Endothelial cell of umbilical vein (primary cell): ENCODE results near the gene TSBP1. TPM values are rescaled to one million over a fixed set of nuclear protein-coding genes. Genes with fewer than 3 reads are reported as not detected.

Source experiments
- BruUV-seq: library from RNA; stranded (reverse); fragments of 400-500 nt; replicated peaks from 2 replicates; lab custom pipeline; 2021; lab: Mats Ljungman, UMichigan
- CTCF ChIA-PET: fragments of 300-600, 350-600 bp; sonication (Branson Sonifier 250); formaldehyde crosslinking; loops from one replicate; lab custom pipeline; 2021; ENCODE audit warnings: antibody characterized with exemption, inconsistent platforms; lab: Charles Lee
- POLR2A ChIA-PET: fragments of 300-600, 350-600 bp; sonication (Branson Sonifier 250); formaldehyde crosslinking; loops from one replicate; lab custom pipeline; 2021; ENCODE audit warnings: antibody characterized with exemption, inconsistent platforms; lab: Charles Lee
- DNase-seq: peaks from one replicate; pipeline ENCODE4 v3.0.0-alpha.2; 2011; ENCODE audit warnings: low read depth, low spot score
- FAIRE-seq: peaks from 2 replicates; lab custom pipeline; 2011; peaks lifted over from hg19 to GRCh38; lab: Jason Lieb, UNC
- H2AFZ ChIP-seq: 2 replicates; pipeline ENCODE4 v1.6.0; 2012; ENCODE audit warnings: low read depth, low read length, control low read depth, inconsistent platforms
- H3K27ac ChIP-seq: 2 replicates; pipeline ENCODE4 v1.5.1; 2011; ENCODE audit warnings: low read depth, mild to moderate bottlenecking, control low read depth, low read length, moderate library complexity; ENCODE audit not compliant: insufficient read depth
- H3K27me3 ChIP-seq, 2 experiments: 2 replicates each; pipeline versions ENCODE4 v1.6.0 to v1.6.1; 2011; ENCODE audit warnings: low read length in 2 of 2, mixed read lengths in 1 of 2; ENCODE audit not compliant: control insufficient read depth in 2 of 2, insufficient read depth in 2 of 2
- H3K36me3 ChIP-seq, 2 experiments: 2 replicates in 1 of 2; 3 replicates in 1 of 2; pipeline ENCODE4 v1.5.1; 2011; ENCODE audit warnings: low read length in 2 of 2, mild to moderate bottlenecking in 1 of 2, moderate library complexity in 1 of 2; ENCODE audit not compliant: control insufficient read depth in 2 of 2, insufficient read depth in 2 of 2; ENCODE audit errors: extremely low read depth in 1 of 2
- H3K4me1 ChIP-seq: 3 replicates; pipeline ENCODE4 v1.5.1; 2011; ENCODE audit warnings: mild to moderate bottlenecking, low read length; ENCODE audit not compliant: control insufficient read depth, insufficient read depth; ENCODE audit errors: extremely low read depth
- H3K4me2 ChIP-seq: 2 replicates; pipeline ENCODE4 v1.6.1; 2011; ENCODE audit warnings: low read length, control low read depth, mixed read lengths; ENCODE audit not compliant: insufficient read depth
- H3K4me3 ChIP-seq, 3 experiments: fragments of 200-600 bp in 1 of 3; sonication (generic), shearing (Covaris generic) in 1 of 3; replicated peaks in 1 of 3; 2 replicates each; pipeline ENCODE4 v1.5.1; 2011 to 2016; ENCODE audit warnings: control low read depth in 3 of 3, low read length in 3 of 3, mild to moderate bottlenecking in 2 of 3, inconsistent platforms in 1 of 3, low read depth in 1 of 3, moderate library complexity in 1 of 3; ENCODE audit not compliant: insufficient read depth in 1 of 3
- H3K79me2 ChIP-seq: 2 replicates; pipeline ENCODE4 v1.6.0; 2012; ENCODE audit warnings: low read length, inconsistent platforms; ENCODE audit not compliant: control insufficient read depth, insufficient read depth
- H3K9ac ChIP-seq: replicated peaks from 2 replicates; pipeline ENCODE3; 2011; ENCODE audit warnings: low read length, control low read depth; ENCODE audit not compliant: insufficient read depth; ENCODE audit errors: extremely low read depth
- H3K9me1 ChIP-seq: replicated peaks from 3 replicates; pipeline ENCODE4 v1.6.0; 2011; ENCODE audit warnings: mild to moderate bottlenecking, low read length; ENCODE audit not compliant: control insufficient read depth, insufficient read depth; ENCODE audit errors: extremely low read depth
- H3K9me3 ChIP-seq: replicated peaks from 2 replicates; pipeline ENCODE4 v1.5.1; 2012; ENCODE audit warnings: low read length, inconsistent platforms; ENCODE audit not compliant: control insufficient read depth, insufficient read depth
- H4K20me1 ChIP-seq: replicated peaks from 2 replicates; pipeline ENCODE3; 2011; ENCODE audit warnings: mild to moderate bottlenecking, low read length; ENCODE audit not compliant: control insufficient read depth, insufficient read depth; ENCODE audit errors: extremely low read depth
- CTCF ChIP-seq, 2 donors: IDR thresholded peaks; 1 replicate in 1 of 2; 2 replicates in 1 of 2; pipeline ENCODE4 v1.5.1; 2011; ENCODE audit warnings: low read length in 2 of 2, mild to moderate bottlenecking in 2 of 2, moderate library complexity in 2 of 2, control low read depth in 1 of 2, inconsistent platforms in 1 of 2, low read depth in 1 of 2; ENCODE audit not compliant: insufficient read depth in 1 of 2; ENCODE audit errors: extremely low read depth in 1 of 2
- EZH2 ChIP-seq: IDR thresholded peaks from 2 replicates; pipeline ENCODE4 v1.6.1; 2012; ENCODE audit warnings: borderline replicate concordance, low read depth, mild to moderate bottlenecking, moderate library complexity, low read length, inconsistent platforms; ENCODE audit not compliant: severe bottlenecking
- FOS ChIP-seq: IDR thresholded peaks from 2 replicates; pipeline ENCODE4 v1.6.1; 2011; ENCODE audit warnings: mild to moderate bottlenecking, low read length, moderate library complexity, borderline replicate concordance; ENCODE audit not compliant: insufficient read depth
- GATA2 ChIP-seq: IDR thresholded peaks from 2 replicates; pipeline ENCODE4 v1.7.0; 2011; ENCODE audit warnings: low read depth, mild to moderate bottlenecking, moderate library complexity, mixed read lengths, low read length; ENCODE audit not compliant: insufficient read length, insufficient read depth
- JUN ChIP-seq: IDR thresholded peaks from 2 replicates; pipeline ENCODE4 v1.6.1; 2011; ENCODE audit warnings: borderline replicate concordance, low read depth; ENCODE audit not compliant: insufficient read length, insufficient read depth
- MAX ChIP-seq: IDR thresholded peaks from 2 replicates; pipeline ENCODE4 v1.6.1; 2011; ENCODE audit not compliant: insufficient read depth, insufficient read length
- MYC ChIP-seq: IDR thresholded peaks from one replicate; pipeline ENCODE4 v1.6.1; 2011; ENCODE audit warnings: mild to moderate bottlenecking, low read depth, low read length
- POLR2A ChIP-seq: IDR thresholded peaks from 2 replicates; pipeline ENCODE4 v1.6.1; 2012; ENCODE audit warnings: low read depth, mild to moderate bottlenecking, control low read depth, low read length
- POLR2AphosphoS5 ChIP-seq: IDR thresholded peaks from 2 replicates; pipeline ENCODE4 v1.6.1; 2012; ENCODE audit warnings: low read depth, mild to moderate bottlenecking, control low read depth, low read length, moderate library complexity; ENCODE audit not compliant: insufficient read depth
- dilution Hi-C: fragments of 300-500 bp; cut with MboI; formaldehyde crosslinking; loops from one replicate; pipeline ENCODE4 v1.15.0; 2019; ENCODE audit warnings: low sequenced_read_pairs; ENCODE audit not compliant: extremely low pct_ligation_motif_present
- intact Hi-C: fragments of 100-400 bp; cut with micrococcal nuclease; formaldehyde crosslinking; loops from one replicate; pipeline ENCODE4 v1.10.0; 2022
- polyA plus RNA-seq, 4 experiments: library from polyadenylated mRNA; depleted of rRNA in 3 of 4; stranded (reverse) in 3 of 4; unstranded in 1 of 4; fragments of >200 nt; gene quantifications; 2 replicates each; pipeline versions ENCODE4 v1.2.1 to v1.2.3, GENCODE V29; 2011 to 2012; ENCODE audit warnings: missing spikeins in 1 of 4
- total RNA-seq: library from RNA; stranded (reverse); gene quantifications from 2 replicates; pipeline ENCODE4 v1.2.3, GENCODE V29; 2021

The TSBP1 gene
- total and polyA plus RNA-seq, 2 donors (not counting 3 experiments of a cell fraction or from before 2014, with no cell fraction given): not detected

- intact Hi-C loops: loop anchor here (1.0 kb wide), 3 partner anchors 19 to 139 kb away; partner anchors contain the start of gene TSBP1
- TF ChIP-seq FOS (peak; percentile 66), MAX (no peak), JUN (peak; percentile 100), GATA2 (peak; percentile 99), MYC (no peak), POLR2AphosphoS5 (peak; percentile 62)
- Histone ChIP-seq H3K9me3 (no peaks in the 10 kb centered on the region), H3K9ac (peak overlapping the region; percentile 78), H3K9me1 (no peaks in the 10 kb centered on the region), H3K27ac (peak overlapping the region; percentile 86), H2AFZ (peak overlapping the region; percentile 78), H3K27me3 (no peaks in the 10 kb centered on the region), H3K36me3 (no peaks in the 10 kb centered on the region), H4K20me1 (no peaks in the 10 kb centered on the region), H3K4me2 (peak overlapping the region; percentile 51), H3K4me1 (peaks cover 13% of the 10 kb centered on the region), H3K4me3 (no peak overlapping the region), H3K79me2 (no peaks in the 10 kb centered on the region)
- TSS peak; percentile 99 for BruUV-seq
- POLR2A ChIA-PET: interaction anchor here (1.1 kb wide), 1 partner anchor 139 kb away, joined by 3 read pairs; no protein-coding TSS in a partner anchor
- FAIRE-seq (peak; percentile 98), DNase-seq (peak; percentile 99)
- dilution Hi-C loops: no loop called here
- CTCF ChIA-PET: interaction anchor here (1.3 to 1.9 kb wide), 7 partner anchors 8 to 474 kb away, joined by 3 to 13 read pairs (median 5); no protein-coding TSS in a partner anchor
Observed at GRCh38 chr6:32393665-32394420, 22.1 kb upstream of the TSBP1 start.

GRCh38 chr6:32391505-32391904 is 19.8 kb upstream of the TSBP1 start:
- no peak overlapping the region for H3K4me3 ChIP-seq
- no peak overlapping the region for H3K27ac ChIP-seq
- H3K27me3 ChIP-seq: peaks cover 3 to 9% of the 10 kb centered on the region in 2 experiments
- intact Hi-C loops: no loop called here
- no peaks in the 10 kb centered on the region for H3K79me2 ChIP-seq
- no peaks in the 10 kb centered on the region for H3K9me1 ChIP-seq
- no peaks in the 10 kb centered on the region for H3K9me3 ChIP-seq
- peaks cover 13% of the 10 kb centered on the region for H3K4me1 ChIP-seq
- DNase-seq (no peak), FAIRE-seq (no peak)
- no peaks in the 10 kb centered on the region for H3K36me3 ChIP-seq
- no TSS peak for BruUV-seq
- POLR2A ChIA-PET: no interaction called here
- no peaks in the 10 kb centered on the region for H4K20me1 ChIP-seq
- H2AFZ ChIP-seq: no peak overlapping the region
- no peak overlapping the region for H3K9ac ChIP-seq
- no peak overlapping the region for H3K4me2 ChIP-seq
- CTCF ChIA-PET: no interaction called here
- no peak for TF ChIP-seq MAX
- TF ChIP-seq FOS: no peak
- no peak for TF ChIP-seq MYC
- TF ChIP-seq JUN: no peak
- TF ChIP-seq CTCF (IDR thresholded peaks at IDR 0.05; ENCODE audit: extremely low read depth in 1 of 2, insufficient read depth in 1 of 2, low read depth in 1 of 2, low read length in 2 of 2): no peak
- no peak for TF ChIP-seq POLR2AphosphoS5
- no peak for TF ChIP-seq EZH2
- no peak for TF ChIP-seq GATA2
- no peak for TF ChIP-seq POLR2A
- dilution Hi-C loops: no loop called here
